Thoracic aorta (tissue), 2 donors: Measurements from ENCODE around the gene CRADD. TPM values are rescaled to one million over a fixed set of nuclear protein-coding genes. Genes with fewer than 3 reads are reported as not detected.

Experiments
- ATAC-seq: fragments of 150-250 bp; one replicate; pipeline ENCODE4 v1.8.0; 2017; ENCODE audit warnings: low read depth; ENCODE audit not compliant: insufficient number of reproducible peaks, low FRiP score
- DNase-seq: peaks from one replicate; pipeline ENCODE4 v3.0.0-alpha.2; 2020; ENCODE audit warnings: low spot score
- H3K27ac ChIP-seq, 2 donors: fragments of 200-600 bp; sonication (generic); 1 replicate in 1 of 2; 2 replicates in 1 of 2; pipeline ENCODE4 v1.5.1; 2016; ENCODE audit warnings: mild to moderate bottlenecking in 2 of 2, moderate library complexity in 2 of 2
- H3K27me3 ChIP-seq: fragments of 200-600 bp; sonication (generic); replicated peaks from 2 replicates; pipeline ENCODE4 v1.6.0; 2016; ENCODE audit warnings: mild to moderate bottlenecking; ENCODE audit not compliant: insufficient read depth
- H3K36me3 ChIP-seq: fragments of 200-600 bp; sonication (generic); one replicate; pipeline ENCODE4 v1.5.1; 2016
- H3K4me1 ChIP-seq, 2 donors: fragments of 200-600 bp; sonication (generic); 1 replicate in 1 of 2; 2 replicates in 1 of 2; pipeline versions ENCODE4 v1.5.1 to v1.6.0; 2016; ENCODE audit warnings: low read depth in 2 of 2, mild to moderate bottlenecking in 1 of 2; ENCODE audit not compliant: control insufficient read depth in 1 of 2
- H3K4me3 ChIP-seq: fragments of 200-600 bp; sonication (generic); 2 replicates; pipeline ENCODE4 v1.5.1; 2016; ENCODE audit warnings: mild to moderate bottlenecking
- H3K9me3 ChIP-seq: fragments of 200-600 bp; sonication (generic); 2 replicates; pipeline ENCODE4 v1.5.1; 2016
- total RNA-seq, 2 donors: library from RNA; depleted of rRNA; stranded (reverse); fragments of >200 nt; gene quantifications; one replicate each; pipeline versions ENCODE4 v1.1.0 to v1.2.3, GENCODE V29; 2016
- TF ChIP-seq, protein P1 (sequence below): fragments of 200-600 bp; sonication (generic); IDR thresholded peaks from one replicate; pipeline ENCODE4 v1.5.1; 2019; ENCODE audit warnings: antibody characterized with exemption

CRADD gene
- total RNA-seq, 2 donors from 2014 or later, result 33.0 to 57.9 TPM

DNA sequence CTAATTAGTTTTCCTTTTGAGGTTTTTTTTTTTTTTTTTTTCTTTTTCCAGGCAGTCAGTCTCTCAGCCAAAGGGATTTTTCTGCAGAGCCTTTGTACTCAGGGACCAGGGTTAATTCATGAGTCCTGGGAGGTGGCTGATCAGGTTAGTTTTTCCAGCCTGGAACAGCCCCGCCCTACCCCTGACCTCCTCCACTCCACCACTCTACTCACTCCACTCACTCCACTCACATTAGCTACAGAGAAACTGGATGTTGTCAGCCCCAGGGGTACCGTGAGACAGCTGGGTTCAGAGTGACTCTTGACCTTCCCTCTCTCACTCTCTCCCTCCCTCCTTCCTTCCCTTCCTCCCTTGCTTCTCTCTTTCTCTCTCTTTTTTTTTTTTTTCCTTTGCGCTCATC is 161.0 kb downstream of the CRADD start:
- Histone ChIP-seq H3K36me3 (no peaks in the 10 kb centered on the region), H3K27ac (no peak overlapping the region), H3K27me3 (no peaks in the 10 kb centered on the region), H3K4me1 (no peaks in the 10 kb centered on the region), H3K9me3 (no peaks in the 10 kb centered on the region), H3K4me3 (no peak overlapping the region)
- no peak for ATAC-seq
- no peak for DNase-seq
- TF ChIP-seq, protein P1, sequence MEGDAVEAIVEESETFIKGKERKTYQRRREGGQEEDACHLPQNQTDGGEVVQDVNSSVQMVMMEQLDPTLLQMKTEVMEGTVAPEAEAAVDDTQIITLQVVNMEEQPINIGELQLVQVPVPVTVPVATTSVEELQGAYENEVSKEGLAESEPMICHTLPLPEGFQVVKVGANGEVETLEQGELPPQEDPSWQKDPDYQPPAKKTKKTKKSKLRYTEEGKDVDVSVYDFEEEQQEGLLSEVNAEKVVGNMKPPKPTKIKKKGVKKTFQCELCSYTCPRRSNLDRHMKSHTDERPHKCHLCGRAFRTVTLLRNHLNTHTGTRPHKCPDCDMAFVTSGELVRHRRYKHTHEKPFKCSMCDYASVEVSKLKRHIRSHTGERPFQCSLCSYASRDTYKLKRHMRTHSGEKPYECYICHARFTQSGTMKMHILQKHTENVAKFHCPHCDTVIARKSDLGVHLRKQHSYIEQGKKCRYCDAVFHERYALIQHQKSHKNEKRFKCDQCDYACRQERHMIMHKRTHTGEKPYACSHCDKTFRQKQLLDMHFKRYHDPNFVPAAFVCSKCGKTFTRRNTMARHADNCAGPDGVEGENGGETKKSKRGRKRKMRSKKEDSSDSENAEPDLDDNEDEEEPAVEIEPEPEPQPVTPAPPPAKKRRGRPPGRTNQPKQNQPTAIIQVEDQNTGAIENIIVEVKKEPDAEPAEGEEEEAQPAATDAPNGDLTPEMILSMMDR, result no peak

DNA sequence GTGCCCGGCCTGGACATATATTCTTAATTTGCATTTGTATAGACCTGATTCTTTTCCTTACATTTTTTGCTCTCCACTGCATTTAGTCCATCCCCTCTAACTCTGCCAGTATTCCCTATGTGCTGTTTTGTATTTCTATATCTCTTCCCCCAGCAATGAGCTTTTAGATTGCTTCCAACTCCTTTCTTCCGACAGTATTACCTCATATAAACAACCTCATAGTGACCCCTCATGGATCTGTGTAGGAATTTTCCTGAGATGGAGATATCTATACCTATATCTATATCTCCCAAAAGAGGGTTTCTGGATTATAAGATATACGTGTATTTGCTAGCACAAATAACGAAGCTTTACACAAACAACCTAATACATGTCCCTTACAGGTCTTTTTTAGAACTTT is 161.9 kb downstream of the CRADD start:
- TF ChIP-seq, protein P1, result no peak
- Histone ChIP-seq H3K4me3 (no peak overlapping the region), H3K4me1 (no peaks in the 10 kb centered on the region), H3K36me3 (no peaks in the 10 kb centered on the region), H3K27ac (no peak overlapping the region), H3K9me3 (no peaks in the 10 kb centered on the region), H3K27me3 (no peaks in the 10 kb centered on the region)
- DNase-seq, result no peak
- ATAC-seq, result no peak

DNA sequence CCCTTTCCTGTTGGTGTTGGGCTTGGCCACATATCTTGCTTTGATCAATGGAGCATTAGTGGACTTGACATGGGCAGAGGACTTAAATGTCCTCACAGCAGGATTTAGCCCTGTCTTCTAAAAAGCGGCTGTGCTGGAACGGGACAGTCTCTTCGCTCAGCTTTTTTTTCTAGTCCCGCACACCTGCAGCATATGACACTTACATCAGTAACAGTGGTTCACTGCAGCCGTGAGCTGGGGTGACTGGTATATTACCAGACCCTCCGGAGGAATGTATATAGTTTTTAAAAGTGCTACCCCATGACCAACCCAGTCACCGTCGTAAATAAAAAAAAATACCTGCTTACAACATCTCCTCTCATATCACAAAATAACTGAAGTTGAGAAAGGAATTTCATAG is 164.5 kb downstream of the CRADD start:
- Histone ChIP-seq H3K36me3 (no peaks in the 10 kb centered on the region), H3K4me1 (no peaks in the 10 kb centered on the region), H3K9me3 (no peaks in the 10 kb centered on the region), H3K27me3 (no peaks in the 10 kb centered on the region), H3K27ac (no peak overlapping the region), H3K4me3 (no peak overlapping the region)
- TF ChIP-seq, protein P1, result no peak
- no peak for ATAC-seq
- DNase-seq, result no peak

DNA sequence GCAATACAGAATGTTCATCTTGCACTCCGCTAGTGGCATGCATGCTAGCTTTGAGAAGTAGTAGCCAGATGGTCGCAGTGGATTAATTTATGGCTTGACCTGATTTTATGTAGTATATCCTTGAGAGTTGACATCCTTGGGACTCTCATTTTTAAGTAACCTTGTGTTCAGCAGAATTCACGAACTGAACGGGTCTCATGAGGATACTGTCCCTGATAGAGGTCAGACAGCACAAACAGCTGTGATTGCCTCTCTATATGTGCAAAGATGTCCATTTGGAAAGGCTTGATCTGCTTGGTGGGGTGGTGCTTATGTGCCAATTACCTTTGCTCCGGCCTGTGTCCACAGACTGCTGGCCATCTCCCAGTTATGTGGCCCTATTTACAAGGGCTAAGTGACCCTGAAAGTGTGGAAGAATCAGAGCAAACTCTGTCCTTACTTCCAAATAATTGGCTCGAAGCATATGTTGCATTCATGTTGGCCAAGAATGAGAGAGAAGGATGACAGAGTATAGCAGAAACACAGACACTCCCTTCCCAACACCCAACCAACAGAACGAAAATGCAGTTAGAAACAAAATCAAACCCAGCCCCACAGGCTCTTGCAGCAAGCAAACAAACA is 167.1 kb downstream of the CRADD start:
- DNase-seq, result no peak
- Histone ChIP-seq H3K4me3 (no peak overlapping the region), H3K27me3 (no peaks in the 10 kb centered on the region), H3K4me1 (no peaks in the 10 kb centered on the region), H3K27ac (no peak overlapping the region), H3K36me3 (no peaks in the 10 kb centered on the region), H3K9me3 (no peaks in the 10 kb centered on the region)
- TF ChIP-seq, protein P1, result no peak
- ATAC-seq, result no peak

DNA sequence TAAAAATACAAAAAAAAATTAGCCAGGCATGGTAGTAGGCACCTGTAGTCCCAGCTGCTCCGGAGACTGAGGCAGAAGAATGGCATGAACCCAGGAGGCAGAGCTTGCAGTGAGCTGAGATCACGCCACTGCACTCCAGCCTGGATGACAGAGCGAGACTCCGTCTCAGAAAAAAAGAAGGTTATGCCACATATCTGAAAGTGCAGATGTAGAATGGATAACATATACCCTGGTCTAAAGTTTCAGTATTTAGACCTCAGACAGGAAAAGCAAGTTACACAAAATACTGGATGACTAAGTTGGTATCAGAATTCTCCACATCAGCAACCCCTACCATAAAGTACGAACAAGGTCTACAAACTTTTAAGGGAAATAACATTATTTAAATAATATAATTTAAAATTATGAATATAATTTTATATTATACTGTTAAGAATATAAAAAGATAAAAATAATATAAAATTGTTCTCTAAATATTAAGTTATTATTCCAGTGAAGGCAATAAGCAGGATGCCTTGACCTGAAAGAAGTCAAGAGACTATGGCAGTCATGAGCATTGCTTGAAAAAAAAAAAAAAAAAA is 169.9 kb downstream of the CRADD start:
- no peaks in the 10 kb centered on the region for H3K9me3 ChIP-seq
- H3K4me1 ChIP-seq, result no peaks in the 10 kb centered on the region
- DNase-seq, result no peak
- TF ChIP-seq, protein P1, result no peak
- H3K27me3 ChIP-seq, result no peaks in the 10 kb centered on the region
- H3K36me3 ChIP-seq, result no peaks in the 10 kb centered on the region
- no peak overlapping the region for H3K4me3 ChIP-seq
- no peak for ATAC-seq
- H3K27ac ChIP-seq, result no peak overlapping the region
